ENCODE results near the gene ACVR1B.
A peak's percentile ranks its signal among the peaks of the same experiment; 100 is the strongest.

Gene ACVR1B

GRCh38 chr12:51923506-51924365 is 27.8 kb upstream of the ACVR1B start:
- H3K4me3 ChIP-seq (ENCODE audit: low read length), result peak overlapping the region; percentile 75
- H3K36me3 ChIP-seq (replicated peaks; ENCODE audit: low read depth, low read length), result no peaks in the 10 kb centered on the region
- peaks cover 16% of the 10 kb centered on the region for H3K4me1 ChIP-seq (ENCODE audit: low read length)
- no peak overlapping the region for H3K27ac ChIP-seq (ENCODE audit: low read length)
- no peaks in the 10 kb centered on the region for H3K9me3 ChIP-seq (ENCODE audit: insufficient read depth, low read length)
- H3K79me2 ChIP-seq (ENCODE audit: low read length), result no peaks in the 10 kb centered on the region
- TF ChIP-seq CTCF (IDR thresholded peaks at IDR 0.05; ENCODE audit: low read depth, low read length) (peak; percentile 87), EZH2phosphoT487 (IDR thresholded peaks at IDR 0.05; ENCODE audit: low read depth) (no peak)
- H2AFZ ChIP-seq (ENCODE audit: low read depth, low read length), result peak overlapping the region; percentile 75
- H3K4me2 ChIP-seq (ENCODE audit: low read length), result peak overlapping the region; percentile 83
- H4K20me1 ChIP-seq (ENCODE audit: insufficient read depth, low read length), result no peaks in the 10 kb centered on the region
- H3K9ac ChIP-seq (ENCODE audit: low read length), result peak overlapping the region; percentile 31; the same call in 1 of the 2 replicates
- H3K27me3 ChIP-seq (ENCODE audit: low read depth, low read length), result peaks cover 19% of the 10 kb centered on the region

- no peaks in the 10 kb centered on the region for H4K20me1 ChIP-seq (ENCODE audit: insufficient read depth, low read length)
- H3K27ac ChIP-seq (ENCODE audit: low read length), result no peak overlapping the region
- no peak overlapping the region for H3K9ac ChIP-seq (ENCODE audit: low read length)
- no peak overlapping the region for H3K4me2 ChIP-seq (ENCODE audit: low read length)
- H3K4me3 ChIP-seq (ENCODE audit: low read length), result no peak overlapping the region
- peaks cover 16% of the 10 kb centered on the region for H3K4me1 ChIP-seq (ENCODE audit: low read length)
- no peaks in the 10 kb centered on the region for H3K36me3 ChIP-seq (replicated peaks; ENCODE audit: low read depth, low read length)
- TF ChIP-seq CTCF (IDR thresholded peaks at IDR 0.05; ENCODE audit: low read depth, low read length), result no peak
- TF ChIP-seq EZH2phosphoT487 (IDR thresholded peaks at IDR 0.05; ENCODE audit: low read depth), result no peak
- no peak overlapping the region for H2AFZ ChIP-seq (ENCODE audit: low read depth, low read length)
- H3K9me3 ChIP-seq (ENCODE audit: insufficient read depth, low read length), result no peaks in the 10 kb centered on the region
- H3K27me3 ChIP-seq (ENCODE audit: low read depth, low read length), result peaks cover 19% of the 10 kb centered on the region
- H3K79me2 ChIP-seq (ENCODE audit: low read length), result no peaks in the 10 kb centered on the region
These were observed 26.8 kb upstream of the ACVR1B start for GRCh38 chr12:51924551-51925319.

GRCh38 chr12:51925346-51926063 is 26.0 kb upstream of the ACVR1B start:
- H3K36me3 ChIP-seq (replicated peaks; ENCODE audit: low read depth, low read length), result no peaks in the 10 kb centered on the region

More at GRCh38 chr12:51925346-51926063, 26.0 kb upstream of the ACVR1B start:
- Histone ChIP-seq H3K9ac (ENCODE audit: low read length) (no peak overlapping the region), H3K4me3 (ENCODE audit: low read length) (no peak overlapping the region), H3K27ac (ENCODE audit: low read length) (no peak overlapping the region), H3K9me3 (ENCODE audit: insufficient read depth, low read length) (no peaks in the 10 kb centered on the region), H3K79me2 (ENCODE audit: low read length) (no peaks in the 10 kb centered on the region), H3K4me2 (ENCODE audit: low read length) (no peak overlapping the region), H3K27me3 (ENCODE audit: low read depth, low read length) (peaks cover 22% of the 10 kb centered on the region), H3K4me1 (ENCODE audit: low read length) (peaks cover 16% of the 10 kb centered on the region), H2AFZ (ENCODE audit: low read depth, low read length) (no peak overlapping the region), H4K20me1 (ENCODE audit: insufficient read depth, low read length) (no peaks in the 10 kb centered on the region)
- TF ChIP-seq CTCF (IDR thresholded peaks at IDR 0.05; ENCODE audit: low read depth, low read length), result no peak

Data from OCI-LY3 (cell line).